Fibroblast of skin of scalp (primary cell): Measurements from ENCODE around the gene HOXA11.

Source experiments
- DNase-seq: peaks from one replicate; pipeline ENCODE4 v3.0.0-alpha.2; 2013

The HOXA11 gene

DNA sequence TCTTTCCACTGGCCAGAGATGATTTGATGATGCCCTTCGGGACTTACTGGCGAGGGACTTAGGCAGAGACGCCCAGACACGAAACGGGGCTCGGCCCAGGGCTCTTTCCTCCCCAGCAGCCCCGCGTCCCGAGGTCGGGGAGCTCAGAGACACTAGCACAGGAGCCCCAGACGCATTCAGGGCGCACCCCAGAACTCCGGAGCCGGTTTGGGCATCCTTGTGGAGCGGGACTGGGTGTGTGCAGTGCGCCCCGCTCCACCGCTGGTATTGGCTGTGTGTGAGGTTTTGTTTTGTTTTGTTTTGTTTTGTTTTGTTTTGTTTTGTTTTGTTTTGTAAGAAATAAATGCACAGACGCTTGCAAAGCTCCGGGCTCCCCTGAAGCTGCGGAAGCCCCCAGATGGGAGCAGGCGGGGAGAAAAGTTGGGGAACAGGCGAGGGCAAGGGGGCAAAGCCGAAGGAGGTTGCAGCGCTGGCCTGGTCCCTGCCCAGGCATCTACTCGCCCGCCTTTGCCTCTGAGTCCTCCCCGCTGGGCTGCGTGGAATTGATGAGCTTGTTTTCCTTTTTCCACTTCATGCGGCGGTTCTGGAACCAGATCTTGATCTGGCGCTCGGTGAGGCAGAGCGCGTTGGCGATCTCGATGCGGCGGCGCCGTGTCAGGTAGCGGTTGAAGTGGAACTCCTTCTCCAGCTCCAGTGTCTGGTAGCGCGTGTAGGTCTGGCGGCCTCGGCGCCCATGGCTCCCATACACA lies 39.7 kb downstream of the HOXA11 start:
- no peak for DNase-seq

DNA sequence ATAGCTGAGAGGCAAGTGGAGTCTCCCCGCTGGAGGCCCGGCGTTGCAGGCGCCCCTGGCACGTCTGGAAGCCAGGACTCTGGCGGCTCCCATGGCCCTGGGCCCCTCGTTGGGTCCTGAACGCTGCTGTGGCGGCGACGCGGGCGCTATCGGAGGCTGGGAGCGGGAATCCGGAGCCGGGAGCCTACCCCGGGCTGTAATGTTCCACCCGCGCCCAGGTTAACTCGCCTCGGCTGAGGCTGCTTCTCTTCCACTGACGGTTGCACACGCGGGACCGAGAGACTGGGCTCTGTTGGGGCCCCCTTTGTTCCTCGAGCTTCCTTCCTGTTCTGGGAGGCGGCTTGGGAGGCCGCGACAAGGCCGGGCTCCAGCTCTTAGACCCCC lies 40.3 kb downstream of the HOXA11 start:
- no peak for DNase-seq

GRCh38 chr7:27143950-27144780 lies 40.9 kb downstream of the HOXA11 start:
- no peak for DNase-seq

- no peak for DNase-seq
Observed at GRCh38 chr7:27143023-27143949, 41.7 kb downstream of the HOXA11 start, which contains the start of gene HOXA5. TSS of gene HOXA5 (minus strand) at chr7:27143681. CDS start at chr7:27143607, 74 bp downstream.

- DNase-seq, result no peak
Observed at GRCh38 chr7:27142580-27143022, 42.4 kb downstream of the HOXA11 start.

DNA sequence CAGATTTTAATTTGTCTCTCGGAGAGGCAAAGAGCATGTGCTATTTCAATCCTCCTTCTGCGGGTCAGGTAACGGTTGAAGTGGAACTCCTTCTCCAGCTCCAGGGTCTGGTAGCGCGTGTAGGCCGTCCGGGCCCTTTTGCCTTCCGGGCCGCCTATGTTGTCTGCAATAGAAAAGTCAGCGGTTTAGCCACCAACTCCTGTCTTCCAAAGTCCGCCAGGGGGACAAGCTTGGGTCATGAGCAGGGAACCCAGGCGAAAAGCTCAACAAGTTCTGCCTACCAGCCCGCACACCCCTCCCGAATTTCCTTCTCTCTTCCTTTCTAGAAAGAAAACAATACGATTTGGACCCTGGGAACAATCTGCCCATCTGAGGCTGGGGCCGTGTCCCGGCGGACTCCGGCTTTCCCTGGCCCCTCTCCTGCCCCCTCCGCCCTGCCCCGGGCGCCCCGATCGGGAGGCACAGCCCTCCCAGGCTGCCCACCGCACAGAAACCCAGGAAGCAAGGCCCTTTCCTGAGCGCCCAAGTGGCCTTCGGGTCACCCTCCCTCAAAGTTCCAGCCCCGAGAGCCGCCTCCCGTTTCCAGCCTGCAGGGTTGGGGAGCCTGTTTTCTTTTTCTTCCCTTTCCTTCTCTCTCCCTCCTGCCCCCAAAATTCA lies 43.0 kb downstream of the HOXA11 start:
- DNase-seq, result no peak

DNA sequence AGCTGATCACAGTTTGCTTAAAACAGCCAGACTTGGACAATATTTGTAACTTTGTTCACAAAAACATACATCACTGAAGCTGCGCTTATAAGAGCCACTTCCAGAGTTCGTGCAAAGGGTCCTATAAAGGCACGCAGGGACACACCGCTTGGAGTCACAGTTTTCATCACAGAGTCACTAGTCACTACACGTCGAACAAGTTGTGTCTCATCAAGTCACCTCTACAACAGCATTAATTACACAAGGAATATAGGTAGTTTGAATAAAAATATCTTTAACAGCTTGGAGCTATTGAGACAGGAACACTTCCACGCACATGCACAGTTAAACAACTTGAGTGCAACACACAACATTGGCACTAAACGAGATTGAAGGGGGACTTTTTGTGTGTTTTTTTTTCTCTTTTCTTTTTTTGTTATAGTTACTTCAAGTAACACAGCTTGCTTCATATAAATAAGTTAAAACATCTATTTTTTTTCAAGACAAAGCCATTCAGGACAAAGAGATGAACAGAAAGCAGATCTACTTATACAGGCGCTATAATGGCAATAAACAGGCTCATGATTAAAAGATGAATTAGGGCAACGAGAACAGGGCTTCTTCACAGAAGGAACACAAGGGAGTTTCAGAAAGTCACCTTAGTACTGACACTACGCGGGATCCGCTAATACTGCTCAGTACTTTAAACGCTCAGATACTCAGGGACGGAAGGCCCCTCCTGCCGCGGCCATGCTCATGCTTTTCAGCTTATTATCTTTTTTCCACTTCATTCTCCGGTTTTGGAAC lies 43.7 kb downstream of the HOXA11 start:
- no peak for DNase-seq

GRCh38 chr7:27140126-27140857 lies 44.7 kb downstream of the HOXA11 start:
- DNase-seq, result no peak

GRCh38 chr7:27139334-27140125 lies 45.5 kb downstream of the HOXA11 start:
- no peak for DNase-seq

GRCh38 chr7:27138985-27139333 lies 46.1 kb downstream of the HOXA11 start:
- no peak for DNase-seq

- DNase-seq, result no peak
Observed at GRCh38 chr7:27138472-27138871, 46.6 kb downstream of the HOXA11 start.

GRCh38 chr7:27137640-27138315 lies 47.3 kb downstream of the HOXA11 start:
- DNase-seq, result no peak

- no peak for DNase-seq
Observed at GRCh38 chr7:27134392-27134791, 50.6 kb downstream of the HOXA11 start.

GRCh38 chr7:27133409-27134231 lies 51.4 kb downstream of the HOXA11 start:
- no peak for DNase-seq

DNA sequence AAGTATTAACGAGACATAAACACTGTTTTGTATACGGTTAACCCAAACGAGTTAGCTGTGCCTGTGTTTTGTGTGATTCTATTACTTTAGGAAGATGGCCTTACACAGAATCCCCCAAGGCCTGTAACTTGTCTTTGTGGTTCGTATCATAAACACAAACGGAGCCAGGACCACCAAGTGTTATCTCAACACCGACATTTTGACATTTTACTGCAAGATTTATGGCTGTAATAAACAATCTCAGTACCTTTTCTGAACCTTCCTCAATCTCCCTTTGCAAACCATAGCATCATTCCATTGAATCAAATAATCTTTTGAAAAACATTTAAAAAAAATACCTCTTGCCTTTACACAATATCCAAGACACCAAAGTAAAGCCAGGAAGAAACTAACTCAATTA lies 52.1 kb downstream of the HOXA11 start:
- no peak for DNase-seq

- no peak for DNase-seq
Observed at GRCh38 chr7:27132214-27132613, 52.8 kb downstream of the HOXA11 start.

- DNase-seq, result no peak
Observed at GRCh38 chr7:27131390-27131819, 53.6 kb downstream of the HOXA11 start.
